ENCODE data around the gene UBE2C. TPM values are rescaled to one million over a fixed set of nuclear protein-coding genes. Genes with fewer than 3 reads are reported as not detected.
A peak's percentile ranks its signal among the peaks of the same experiment; 100 is the strongest.

UBE2C gene
- total RNA-seq, 1 donor from 2014 or later, result 21.9 TPM

GRCh38 chr20:45779011-45779915 is 33.2 kb upstream of the UBE2C start:
- H3K27me3 Mint-ChIP-seq (ENCODE audit: unreplicated experiment), result no peaks in the 10 kb centered on the region
- DNase-seq (ENCODE audit: extremely low spot score, unreplicated experiment), result peak; percentile 93

DNA sequence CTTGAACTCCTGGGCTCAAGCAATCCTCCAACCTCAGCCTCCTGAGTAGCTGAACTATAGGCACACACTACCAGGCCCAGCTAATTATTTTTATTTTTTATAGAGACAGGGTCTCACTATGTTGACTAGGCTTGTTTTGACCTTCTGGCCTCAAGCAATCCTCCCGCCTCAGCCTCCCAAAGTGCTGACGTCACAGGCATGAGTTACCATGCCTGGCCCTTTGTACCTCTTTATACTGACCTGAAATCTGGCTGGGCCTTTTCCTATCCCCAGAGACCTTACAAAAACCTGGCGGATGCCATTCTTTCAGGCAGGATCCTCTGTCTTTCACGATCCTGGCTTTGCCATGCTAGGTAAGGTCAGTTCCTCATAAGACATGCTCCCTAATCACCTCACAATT is 32.3 kb upstream of the UBE2C start:
- peaks cover 49% of the 10 kb centered on the region for H3K4me1 Mint-ChIP-seq (ENCODE audit: unreplicated experiment)
- H3K4me3 Mint-ChIP-seq (ENCODE audit: unreplicated experiment), result no peak overlapping the region
- no peaks in the 10 kb centered on the region for H3K36me3 Mint-ChIP-seq (ENCODE audit: unreplicated experiment)
- H3K27me3 Mint-ChIP-seq (ENCODE audit: unreplicated experiment), result no peaks in the 10 kb centered on the region
- DNase-seq (ENCODE audit: extremely low spot score, unreplicated experiment), result no peak
- no peaks in the 10 kb centered on the region for H3K9me3 Mint-ChIP-seq (ENCODE audit: unreplicated experiment)
- H3K27ac Mint-ChIP-seq (ENCODE audit: unreplicated experiment), result peak overlapping the region; percentile 94
- TF ChIP-seq, protein P1, sequence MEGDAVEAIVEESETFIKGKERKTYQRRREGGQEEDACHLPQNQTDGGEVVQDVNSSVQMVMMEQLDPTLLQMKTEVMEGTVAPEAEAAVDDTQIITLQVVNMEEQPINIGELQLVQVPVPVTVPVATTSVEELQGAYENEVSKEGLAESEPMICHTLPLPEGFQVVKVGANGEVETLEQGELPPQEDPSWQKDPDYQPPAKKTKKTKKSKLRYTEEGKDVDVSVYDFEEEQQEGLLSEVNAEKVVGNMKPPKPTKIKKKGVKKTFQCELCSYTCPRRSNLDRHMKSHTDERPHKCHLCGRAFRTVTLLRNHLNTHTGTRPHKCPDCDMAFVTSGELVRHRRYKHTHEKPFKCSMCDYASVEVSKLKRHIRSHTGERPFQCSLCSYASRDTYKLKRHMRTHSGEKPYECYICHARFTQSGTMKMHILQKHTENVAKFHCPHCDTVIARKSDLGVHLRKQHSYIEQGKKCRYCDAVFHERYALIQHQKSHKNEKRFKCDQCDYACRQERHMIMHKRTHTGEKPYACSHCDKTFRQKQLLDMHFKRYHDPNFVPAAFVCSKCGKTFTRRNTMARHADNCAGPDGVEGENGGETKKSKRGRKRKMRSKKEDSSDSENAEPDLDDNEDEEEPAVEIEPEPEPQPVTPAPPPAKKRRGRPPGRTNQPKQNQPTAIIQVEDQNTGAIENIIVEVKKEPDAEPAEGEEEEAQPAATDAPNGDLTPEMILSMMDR (IDR thresholded peaks at IDR 0.05), result no peak

More at GRCh38 chr20:45779011-45779915, 33.2 kb upstream of the UBE2C start:
- Mint-ChIP-seq H3K9me3 (ENCODE audit: unreplicated experiment) (no peaks in the 10 kb centered on the region), H3K4me3 (ENCODE audit: unreplicated experiment) (no peak overlapping the region), H3K27ac (ENCODE audit: unreplicated experiment) (peak overlapping the region; percentile 94), H3K36me3 (ENCODE audit: unreplicated experiment) (no peaks in the 10 kb centered on the region), H3K4me1 (ENCODE audit: unreplicated experiment) (peaks cover 49% of the 10 kb centered on the region)
- TF ChIP-seq, protein P1 (IDR thresholded peaks at IDR 0.05), result no peak

DNA sequence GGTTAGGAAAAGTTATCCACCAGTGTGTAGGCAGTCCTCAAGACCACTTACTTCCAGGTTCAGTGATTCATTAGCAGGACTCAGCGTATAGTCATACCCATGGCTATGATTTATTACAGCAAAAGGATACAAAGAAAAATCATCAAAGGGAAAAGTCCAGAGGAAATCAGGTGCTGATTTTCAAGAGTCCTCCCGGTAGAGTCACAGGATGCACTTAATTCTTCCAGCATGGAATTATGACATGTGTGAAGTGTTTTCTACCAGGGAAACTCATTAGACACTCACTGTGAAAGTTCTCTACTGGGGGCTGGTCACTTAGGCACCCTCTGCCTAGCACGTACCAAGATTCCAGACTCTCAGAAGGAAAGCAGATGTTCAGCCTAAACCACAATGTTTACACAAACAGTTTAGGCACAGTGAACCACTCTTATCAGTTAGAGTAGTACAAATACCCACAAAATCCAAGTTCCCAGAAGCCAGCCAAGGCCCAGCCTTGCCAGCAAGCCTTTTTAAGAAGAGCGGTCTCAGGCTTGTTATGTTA is 31.0 kb upstream of the UBE2C start:
- Mint-ChIP-seq H3K36me3 (ENCODE audit: unreplicated experiment) (no peaks in the 10 kb centered on the region), H3K27me3 (ENCODE audit: unreplicated experiment) (no peaks in the 10 kb centered on the region), H3K27ac (ENCODE audit: unreplicated experiment) (peak overlapping the region; percentile 94), H3K9me3 (ENCODE audit: unreplicated experiment) (no peaks in the 10 kb centered on the region), H3K4me3 (ENCODE audit: unreplicated experiment) (no peak overlapping the region), H3K4me1 (ENCODE audit: unreplicated experiment) (peaks cover 49% of the 10 kb centered on the region)
- no peak for DNase-seq (ENCODE audit: extremely low spot score, unreplicated experiment)
- TF ChIP-seq, protein P1 (IDR thresholded peaks at IDR 0.05), result no peak

DNA sequence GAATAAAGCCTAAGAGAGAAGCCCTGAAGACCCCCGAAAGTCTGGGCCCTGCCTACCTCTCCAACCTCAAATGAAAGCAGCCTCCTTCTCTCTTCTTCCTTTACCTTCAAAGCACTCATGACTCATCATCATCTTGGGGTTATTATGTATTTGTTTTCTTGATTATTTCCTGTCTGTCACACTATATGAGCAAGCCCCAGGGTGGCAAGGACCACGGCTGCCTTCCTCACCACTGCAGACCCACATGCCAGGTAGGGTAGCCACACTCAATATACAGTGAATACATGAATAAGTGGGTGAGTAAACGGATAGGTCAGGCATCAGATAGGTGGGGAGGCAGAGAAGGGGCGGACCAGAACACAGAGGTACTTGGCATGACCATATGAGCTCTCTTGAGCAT is 29.6 kb upstream of the UBE2C start:
- Mint-ChIP-seq H3K27me3 (ENCODE audit: unreplicated experiment) (no peaks in the 10 kb centered on the region), H3K4me3 (ENCODE audit: unreplicated experiment) (no peak overlapping the region), H3K36me3 (ENCODE audit: unreplicated experiment) (no peaks in the 10 kb centered on the region), H3K9me3 (ENCODE audit: unreplicated experiment) (no peaks in the 10 kb centered on the region), H3K4me1 (ENCODE audit: unreplicated experiment) (peaks cover 47% of the 10 kb centered on the region), H3K27ac (ENCODE audit: unreplicated experiment) (no peak overlapping the region)
- DNase-seq (ENCODE audit: extremely low spot score, unreplicated experiment), result no peak
- TF ChIP-seq, protein P1 (IDR thresholded peaks at IDR 0.05), result no peak

DNA sequence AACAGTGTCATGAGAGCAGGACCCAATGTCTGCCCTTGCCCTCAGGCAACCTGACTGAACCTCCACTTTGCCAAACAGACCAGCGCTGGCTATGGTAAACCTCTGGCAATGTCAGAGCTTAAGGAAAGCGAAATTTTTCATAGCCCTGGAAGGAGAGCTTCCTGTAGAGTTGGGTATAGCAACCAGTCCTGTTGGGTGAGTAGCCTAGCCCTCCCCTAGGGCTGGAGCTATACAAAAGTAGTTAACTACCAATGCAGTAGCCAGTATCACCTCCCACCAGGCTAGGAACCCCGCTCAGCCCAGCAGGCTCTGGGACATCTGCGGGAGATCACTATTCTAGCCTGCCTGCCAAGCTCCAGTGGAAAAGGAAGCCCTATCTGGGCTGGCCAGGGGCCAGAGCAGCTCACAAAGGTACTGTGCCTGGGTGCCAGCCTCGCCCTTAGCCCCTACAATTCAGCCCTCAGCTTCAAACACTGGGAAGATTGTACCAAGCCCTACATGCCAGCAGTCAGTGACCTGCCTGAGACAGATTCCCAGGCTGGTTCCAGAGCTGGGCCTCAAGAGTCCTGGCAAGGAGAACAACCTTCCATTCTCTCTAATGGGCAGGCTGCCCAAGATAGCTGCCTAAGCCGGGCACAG is 28.7 kb upstream of the UBE2C start:
- H3K4me3 Mint-ChIP-seq (ENCODE audit: unreplicated experiment), result no peak overlapping the region
- H3K27me3 Mint-ChIP-seq (ENCODE audit: unreplicated experiment), result no peaks in the 10 kb centered on the region
- DNase-seq (ENCODE audit: extremely low spot score, unreplicated experiment), result no peak
- H3K4me1 Mint-ChIP-seq (ENCODE audit: unreplicated experiment), result peaks cover 39% of the 10 kb centered on the region
- H3K27ac Mint-ChIP-seq (ENCODE audit: unreplicated experiment), result no peak overlapping the region
- H3K36me3 Mint-ChIP-seq (ENCODE audit: unreplicated experiment), result no peaks in the 10 kb centered on the region
- TF ChIP-seq, protein P1 (IDR thresholded peaks at IDR 0.05), result no peak
- no peaks in the 10 kb centered on the region for H3K9me3 Mint-ChIP-seq (ENCODE audit: unreplicated experiment)
